HAP-1 (cell line): ENCODE data around the gene RBM19.

Experiments used
- DNase-seq, 2 experiments: peaks; one replicate each; pipeline ENCODE4 v3.0.0-alpha.2; 2016 to 2020; ENCODE audit warnings: low spot score in 2 of 2
- H3K27me3 ChIP-seq: fragments of 250-450 bp; sonication (Bioruptor Pico); 2 replicates; pipeline ENCODE4 v1.5.1; 2020; ENCODE audit warnings: low read depth, mild to moderate bottlenecking, moderate library complexity
- H3K36me3 ChIP-seq: fragments of 250-450 bp; sonication (Bioruptor Pico); replicated peaks from 2 replicates; pipeline ENCODE4 v1.5.1; 2020; ENCODE audit warnings: mild to moderate bottlenecking
- H3K4me1 ChIP-seq: fragments of 250-450 bp; sonication (Bioruptor Pico); 2 replicates; pipeline ENCODE4 v1.5.1; 2020; ENCODE audit warnings: mild to moderate bottlenecking
- H3K4me3 ChIP-seq: fragments of 250-450 bp; sonication (Bioruptor Pico); 2 replicates; pipeline ENCODE4 v1.5.1; 2020; ENCODE audit warnings: mild to moderate bottlenecking, moderate library complexity
- H3K9me3 ChIP-seq: fragments of 250-450 bp; sonication (Bioruptor Pico); 2 replicates; pipeline ENCODE4 v1.5.1; 2020; ENCODE audit warnings: mild to moderate bottlenecking, moderate library complexity
- in situ Hi-C: fragments of 300-500 bp; cut with MboI; formaldehyde crosslinking; loops from 3 replicates; pipeline ENCODE4 v1.14.3; 2020; ENCODE audit warnings: low sequenced_read_pairs, inconsistent platforms, mixed read lengths

The RBM19 gene

GRCh38 chr12:113892556-113892955 lies 73.6 kb downstream of the RBM19 start:
- H3K9me3 ChIP-seq, result no peaks in the 10 kb centered on the region
- no peaks in the 10 kb centered on the region for H3K27me3 ChIP-seq
- in situ Hi-C loops, result no loop called here
- no peaks in the 10 kb centered on the region for H3K36me3 ChIP-seq
- H3K4me1 ChIP-seq, result peaks cover 23% of the 10 kb centered on the region
- no peak overlapping the region for H3K4me3 ChIP-seq
- peak in 1 of 2 experiments; percentile 29 for DNase-seq

- H3K4me1 ChIP-seq, result peaks cover 23% of the 10 kb centered on the region
- no peaks in the 10 kb centered on the region for H3K9me3 ChIP-seq
- no peaks in the 10 kb centered on the region for H3K27me3 ChIP-seq
- no peaks in the 10 kb centered on the region for H3K36me3 ChIP-seq
- DNase-seq, result peak; percentile 56 to 89
- in situ Hi-C loops, result no loop called here
- no peak overlapping the region for H3K4me3 ChIP-seq
Measured at GRCh38 chr12:113891739-113892520, 74.2 kb downstream of the RBM19 start.

- DNase-seq, result no peak
- no peaks in the 10 kb centered on the region for H3K27me3 ChIP-seq
- no peaks in the 10 kb centered on the region for H3K9me3 ChIP-seq
- H3K4me3 ChIP-seq, result no peak overlapping the region
- peaks cover 19% of the 10 kb centered on the region for H3K4me1 ChIP-seq
- in situ Hi-C loops, result no loop called here
- no peaks in the 10 kb centered on the region for H3K36me3 ChIP-seq
Measured at GRCh38 chr12:113891167-113891692, 74.9 kb downstream of the RBM19 start.

- H3K4me1 ChIP-seq, result peaks cover 14% of the 10 kb centered on the region
- no peak overlapping the region for H3K4me3 ChIP-seq
- no peak for DNase-seq
Measured at GRCh38 chr12:113889891-113890581, 76.1 kb downstream of the RBM19 start.

GRCh38 chr12:113889076-113889475 lies 77.0 kb downstream of the RBM19 start:
- Histone ChIP-seq H3K4me1 (peaks cover 14% of the 10 kb centered on the region), H3K36me3 (no peaks in the 10 kb centered on the region), H3K9me3 (0 out of 2 replicates have a peak, but pooled peaks cover 3% of the 10 kb centered on the region), H3K27me3 (no peaks in the 10 kb centered on the region), H3K4me3 (no peak overlapping the region)
- no peak for DNase-seq
- in situ Hi-C loops, result no loop called here

More at GRCh38 chr12:113889891-113890581, 76.1 kb downstream of the RBM19 start:
- Histone ChIP-seq H3K27me3 (no peaks in the 10 kb centered on the region), H3K36me3 (no peaks in the 10 kb centered on the region), H3K9me3 (no peaks in the 10 kb centered on the region)
- in situ Hi-C loops, result no loop called here

GRCh38 chr12:113888435-113888834 lies 77.7 kb downstream of the RBM19 start:
- Histone ChIP-seq H3K4me3 (no peak overlapping the region), H3K27me3 (no peaks in the 10 kb centered on the region), H3K36me3 (no peaks in the 10 kb centered on the region), H3K9me3 (0 out of 2 replicates have a peak, but pooled peaks cover 3% of the 10 kb centered on the region), H3K4me1 (peaks cover 14% of the 10 kb centered on the region)
- in situ Hi-C loops, result no loop called here
- no peak for DNase-seq

- DNase-seq, result no peak
- 0 out of 2 replicates have a peak, but pooled peaks cover 3% of the 10 kb centered on the region for H3K9me3 ChIP-seq
- no peaks in the 10 kb centered on the region for H3K27me3 ChIP-seq
- H3K4me3 ChIP-seq, result no peak overlapping the region
- in situ Hi-C loops, result no loop called here
- no peaks in the 10 kb centered on the region for H3K36me3 ChIP-seq
- H3K4me1 ChIP-seq, result peaks cover 11% of the 10 kb centered on the region
Measured at GRCh38 chr12:113887906-113888305, 78.2 kb downstream of the RBM19 start.

GRCh38 chr12:113886721-113887120 lies 79.4 kb downstream of the RBM19 start:
- in situ Hi-C loops, result no loop called here
- no peaks in the 10 kb centered on the region for H3K27me3 ChIP-seq
- H3K4me1 ChIP-seq, result peaks cover 3% of the 10 kb centered on the region
- H3K9me3 ChIP-seq, result 0 out of 2 replicates have a peak, but pooled peaks cover 3% of the 10 kb centered on the region
- no peak for DNase-seq
- no peak overlapping the region for H3K4me3 ChIP-seq
- no peaks in the 10 kb centered on the region for H3K36me3 ChIP-seq

GRCh38 chr12:113884392-113884791 lies 81.7 kb downstream of the RBM19 start:
- 0 out of 2 replicates have a peak, but pooled peaks cover 3% of the 10 kb centered on the region for H3K9me3 ChIP-seq
- no peaks in the 10 kb centered on the region for H3K27me3 ChIP-seq
- no peaks in the 10 kb centered on the region for H3K36me3 ChIP-seq
- no peak overlapping the region for H3K4me3 ChIP-seq
- in situ Hi-C loops, result no loop called here
- DNase-seq, result no peak
- H3K4me1 ChIP-seq, result no peaks in the 10 kb centered on the region

- in situ Hi-C loops, result no loop called here
Measured at GRCh38 chr12:113882690-113883089, 83.4 kb downstream of the RBM19 start.

GRCh38 chr12:113880988-113881962 lies 84.8 kb downstream of the RBM19 start:
- no peak for DNase-seq
- Histone ChIP-seq H3K27me3 (no peaks in the 10 kb centered on the region), H3K4me3 (no peak overlapping the region), H3K36me3 (no peaks in the 10 kb centered on the region), H3K4me1 (no peaks in the 10 kb centered on the region), H3K9me3 (0 out of 2 replicates have a peak, but pooled peaks cover 3% of the 10 kb centered on the region)
- in situ Hi-C loops, result no loop called here

More at GRCh38 chr12:113882690-113883089, 83.4 kb downstream of the RBM19 start:
- no peaks in the 10 kb centered on the region for H3K4me1 ChIP-seq
- H3K36me3 ChIP-seq, result no peaks in the 10 kb centered on the region
- H3K9me3 ChIP-seq, result 0 out of 2 replicates have a peak, but pooled peaks cover 3% of the 10 kb centered on the region
- no peak for DNase-seq
- no peak overlapping the region for H3K4me3 ChIP-seq
- H3K27me3 ChIP-seq, result no peaks in the 10 kb centered on the region

GRCh38 chr12:113880326-113880725 lies 85.8 kb downstream of the RBM19 start:
- in situ Hi-C loops, result no loop called here
- 0 out of 2 replicates have a peak, but pooled peaks cover 3% of the 10 kb centered on the region for H3K9me3 ChIP-seq
- no peak overlapping the region for H3K4me3 ChIP-seq
- no peaks in the 10 kb centered on the region for H3K4me1 ChIP-seq
- no peaks in the 10 kb centered on the region for H3K36me3 ChIP-seq
- no peaks in the 10 kb centered on the region for H3K27me3 ChIP-seq
- DNase-seq, result no peak

GRCh38 chr12:113879658-113880057 lies 86.5 kb downstream of the RBM19 start:
- H3K9me3 ChIP-seq, result 0 out of 2 replicates have a peak, but pooled peaks cover 3% of the 10 kb centered on the region
- no peaks in the 10 kb centered on the region for H3K36me3 ChIP-seq
- no peaks in the 10 kb centered on the region for H3K4me1 ChIP-seq
- no peak overlapping the region for H3K4me3 ChIP-seq
- in situ Hi-C loops, result no loop called here
- H3K27me3 ChIP-seq, result no peaks in the 10 kb centered on the region
- no peak for DNase-seq
